GM19035 (cell line): ENCODE measurements around the gene NUB1.

ENCODE experiments used
- ATAC-seq: cut with Tn5 transposase; IDR thresholded peaks from one replicate; pipeline ENCODE4 v1.9.1; 2021; ENCODE audit not compliant: unreplicated experiment

The NUB1 gene

GRCh38 chr7:151420144-151420543, 78.5 kb downstream of the NUB1 start:
- ATAC-seq: no peak

- no peak for ATAC-seq
These were observed 80.6 kb downstream of the NUB1 start for GRCh38 chr7:151422212-151422611.

GRCh38 chr7:151423226-151423625, 81.6 kb downstream of the NUB1 start:
- ATAC-seq: no peak

- ATAC-seq: no peak
These were observed 82.3 kb downstream of the NUB1 start for GRCh38 chr7:151423936-151424335.

GRCh38 chr7:151424799-151425198, 83.2 kb downstream of the NUB1 start:
- ATAC-seq: no peak

- ATAC-seq: no peak
These were observed 84.2 kb downstream of the NUB1 start for GRCh38 chr7:151425670-151426440.

GRCh38 chr7:151426441-151426903, 84.9 kb downstream of the NUB1 start:
- ATAC-seq: no peak

- ATAC-seq: no peak
These were observed 85.5 kb downstream of the NUB1 start for GRCh38 chr7:151426904-151427704.

GRCh38 chr7:151427705-151428377, 86.2 kb downstream of the NUB1 start:
- ATAC-seq: no peak
